Activated CD4-positive, alpha-beta T cell treated with anti-CD3 and anti-CD28 coated beads, Interleukin-2, amount 10 ng/mL, durations not matched to agents 24 days and 14 days (primary cell): Measurements from ENCODE around the gene MAOB. TPM values are rescaled to one million over a fixed set of nuclear protein-coding genes. Genes with fewer than 3 reads are reported as not detected.
"Not testable (repeated sequence)": the region's sequence is repeated elsewhere in the genome, so short reads cannot be mapped to it uniquely, and the experiment has no call there.

Source experiments
- DNase-seq: peaks from one replicate; pipeline ENCODE4 v3.0.0; 2022
- H3K27ac Mint-ChIP-seq: one replicate; pipeline ENCODE4 v1.8.0; 2022; ENCODE audit warnings: mild to moderate bottlenecking, mixed read lengths
- H3K27me3 Mint-ChIP-seq: one replicate; pipeline ENCODE4 v1.8.0; 2022; ENCODE audit warnings: mixed read lengths
- H3K36me3 Mint-ChIP-seq: one replicate; pipeline ENCODE4 v1.8.0; 2022; ENCODE audit warnings: low read depth, mild to moderate bottlenecking, mixed read lengths
- H3K4me1 Mint-ChIP-seq: one replicate; pipeline ENCODE4 v1.8.0; 2021; ENCODE audit warnings: mixed read lengths
- H3K4me3 Mint-ChIP-seq: one replicate; pipeline ENCODE4 v1.8.0; 2022; ENCODE audit warnings: mild to moderate bottlenecking, moderate library complexity, mixed read lengths
- H3K9me3 Mint-ChIP-seq: one replicate; pipeline ENCODE4 v1.8.0; 2021; ENCODE audit warnings: mixed read lengths
- intact Hi-C: fragments of 100-400 bp; cut with micrococcal nuclease; formaldehyde crosslinking; loops from one replicate; pipeline ENCODE4 v1.15.1; 2023
- total RNA-seq: library from RNA; stranded (reverse); gene quantifications from 2 replicates; pipeline ENCODE4 v1.2.3, GENCODE V29; 2022

The MAOB gene
- total RNA-seq, 1 donor from 2014 or later: not detected

- H3K36me3 Mint-ChIP-seq: no peaks in the 10 kb centered on the region
- no peaks in the 10 kb centered on the region for H3K27me3 Mint-ChIP-seq
- no peaks in the 10 kb centered on the region for H3K4me1 Mint-ChIP-seq
- no peak overlapping the region for H3K27ac Mint-ChIP-seq
- no peak for DNase-seq
- intact Hi-C loops: no loop called here
- no peak overlapping the region for H3K4me3 Mint-ChIP-seq
- H3K9me3 Mint-ChIP-seq: no peaks in the 10 kb centered on the region
These were observed 151.2 kb downstream of the MAOB start for GRCh38 chrX:43731086-43731485.

GRCh38 chrX:43728966-43729365 is 153.3 kb downstream of the MAOB start:
- intact Hi-C loops: no loop called here
- Mint-ChIP-seq H3K4me3 (no peak overlapping the region), H3K9me3 (no peaks in the 10 kb centered on the region), H3K27ac (no peak overlapping the region), H3K4me1 (no peaks in the 10 kb centered on the region), H3K36me3 (no peaks in the 10 kb centered on the region), H3K27me3 (no peaks in the 10 kb centered on the region)
- no peak for DNase-seq

GRCh38 chrX:43728002-43728401 is 154.2 kb downstream of the MAOB start:
- Mint-ChIP-seq H3K27ac (no peak overlapping the region), H3K9me3 (no peaks in the 10 kb centered on the region), H3K36me3 (no peaks in the 10 kb centered on the region), H3K27me3 (no peaks in the 10 kb centered on the region), H3K4me3 (no peak overlapping the region), H3K4me1 (no peaks in the 10 kb centered on the region)
- DNase-seq: no peak
- intact Hi-C loops: no loop called here

DNA sequence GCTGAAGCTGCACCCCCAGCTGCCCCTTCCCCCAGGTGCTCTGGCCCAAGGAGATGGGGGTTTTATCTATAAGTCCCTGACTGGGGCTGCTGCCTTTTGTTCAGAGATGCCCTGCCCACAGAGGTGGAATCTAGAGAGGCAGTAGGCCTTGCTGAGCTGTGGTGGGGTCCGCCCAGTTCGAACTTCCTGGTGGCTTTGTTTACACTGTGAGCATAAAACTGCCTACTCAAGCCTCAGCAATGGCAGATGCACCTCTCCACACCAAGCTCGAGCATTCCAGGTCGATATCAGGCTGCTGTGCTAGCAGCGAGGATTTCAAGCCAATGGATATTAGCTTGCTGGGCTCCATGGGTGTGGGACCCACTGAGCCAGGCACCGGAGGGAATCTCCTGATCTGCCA is 155.0 kb downstream of the MAOB start:
- H3K27ac Mint-ChIP-seq, DNase-seq, H3K27me3 Mint-ChIP-seq, H3K4me1 Mint-ChIP-seq, intact Hi-C loops, H3K4me3 Mint-ChIP-seq, H3K36me3 Mint-ChIP-seq, H3K9me3 Mint-ChIP-seq: not testable (repeated sequence)

DNA sequence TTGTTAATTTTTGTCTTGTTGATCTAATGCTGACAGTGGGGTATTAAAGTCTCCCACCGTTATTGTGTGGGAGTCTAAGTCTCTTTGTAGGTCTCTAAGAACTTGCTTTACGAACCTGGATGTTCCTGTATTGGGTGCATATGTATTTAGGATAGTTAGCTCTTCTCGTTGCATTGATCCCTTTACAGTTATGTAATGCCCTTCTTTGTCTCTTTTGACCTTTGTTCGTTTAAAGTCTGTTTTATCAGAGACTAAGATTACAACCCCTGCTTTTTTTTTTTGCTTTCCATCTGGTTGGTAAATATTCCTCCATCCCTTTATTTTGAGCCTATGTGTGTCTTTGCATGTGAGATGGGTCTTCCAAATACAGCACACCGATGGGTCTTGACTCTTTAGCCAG is 157.0 kb downstream of the MAOB start:
- intact Hi-C loops, H3K27ac Mint-ChIP-seq, H3K27me3 Mint-ChIP-seq, DNase-seq, H3K4me1 Mint-ChIP-seq, H3K36me3 Mint-ChIP-seq, H3K9me3 Mint-ChIP-seq, H3K4me3 Mint-ChIP-seq: not testable (repeated sequence)

- intact Hi-C loops: no loop called here
- no peaks in the 10 kb centered on the region for H3K4me1 Mint-ChIP-seq
These were observed 161.3 kb downstream of the MAOB start for GRCh38 chrX:43720961-43721360.

GRCh38 chrX:43720082-43720481 is 162.2 kb downstream of the MAOB start:
- no peaks in the 10 kb centered on the region for H3K4me1 Mint-ChIP-seq
- no peaks in the 10 kb centered on the region for H3K27me3 Mint-ChIP-seq
- H3K27ac Mint-ChIP-seq: no peak overlapping the region
- no peak overlapping the region for H3K4me3 Mint-ChIP-seq
- H3K9me3 Mint-ChIP-seq: no peaks in the 10 kb centered on the region
- intact Hi-C loops: no loop called here
- no peak for DNase-seq
- H3K36me3 Mint-ChIP-seq: no peaks in the 10 kb centered on the region

More at GRCh38 chrX:43720961-43721360, 161.3 kb downstream of the MAOB start:
- Mint-ChIP-seq H3K27me3 (no peaks in the 10 kb centered on the region), H3K27ac (no peak overlapping the region), H3K4me3 (no peak overlapping the region), H3K36me3 (no peaks in the 10 kb centered on the region), H3K9me3 (no peaks in the 10 kb centered on the region)
- DNase-seq: no peak

DNA sequence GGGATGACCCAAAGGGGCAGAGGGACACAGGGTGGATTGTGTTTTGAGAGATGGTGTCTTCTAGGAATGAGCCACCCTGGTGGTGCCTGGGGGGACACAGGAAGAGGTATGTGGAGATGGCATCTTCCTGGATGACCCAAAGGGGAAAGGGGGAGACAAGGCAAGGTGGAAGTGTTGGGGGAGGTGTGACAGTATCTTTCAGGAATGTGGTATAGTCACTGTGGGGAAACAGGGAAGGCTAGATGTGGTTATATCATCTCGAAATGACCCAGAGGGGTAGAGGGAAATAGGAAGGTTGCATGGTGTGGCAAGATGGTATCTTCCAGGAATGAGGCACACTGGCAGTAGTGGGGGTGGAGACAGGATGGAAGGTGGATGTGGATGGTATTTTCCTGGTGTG is 163.3 kb downstream of the MAOB start:
- H3K36me3 Mint-ChIP-seq: no peaks in the 10 kb centered on the region
- no peaks in the 10 kb centered on the region for H3K9me3 Mint-ChIP-seq
- DNase-seq: no peak
- H3K4me1 Mint-ChIP-seq: no peaks in the 10 kb centered on the region
- intact Hi-C loops: no loop called here
- no peak overlapping the region for H3K4me3 Mint-ChIP-seq
- H3K27ac Mint-ChIP-seq: no peak overlapping the region
- no peaks in the 10 kb centered on the region for H3K27me3 Mint-ChIP-seq

DNA sequence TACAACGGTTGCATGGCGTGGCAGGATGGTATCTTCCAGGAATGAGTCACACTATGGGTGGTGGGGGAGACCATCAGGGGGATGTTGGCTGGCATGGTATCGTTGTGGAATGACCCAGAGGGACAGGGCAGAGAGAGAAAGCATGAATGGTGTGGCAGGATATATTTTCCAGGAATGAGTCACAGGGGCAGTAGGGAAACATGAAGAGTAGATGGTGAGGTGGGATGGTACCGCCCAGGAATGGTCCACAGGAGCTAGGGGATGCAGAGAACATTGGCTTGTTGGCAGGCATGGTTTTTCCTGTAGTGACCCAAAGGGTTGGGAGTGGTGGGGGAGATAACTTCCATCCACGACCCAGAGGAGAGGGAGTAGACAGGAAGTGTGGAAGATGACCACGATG is 163.7 kb downstream of the MAOB start:
- H3K4me3 Mint-ChIP-seq: no peak overlapping the region
- no peak for DNase-seq
- intact Hi-C loops: no loop called here
- no peaks in the 10 kb centered on the region for H3K27me3 Mint-ChIP-seq
- H3K36me3 Mint-ChIP-seq: no peaks in the 10 kb centered on the region
- H3K27ac Mint-ChIP-seq: no peak overlapping the region
- no peaks in the 10 kb centered on the region for H3K4me1 Mint-ChIP-seq
- H3K9me3 Mint-ChIP-seq: no peaks in the 10 kb centered on the region

GRCh38 chrX:43718081-43718480 is 164.2 kb downstream of the MAOB start:
- Mint-ChIP-seq H3K9me3 (no peaks in the 10 kb centered on the region), H3K4me3 (no peak overlapping the region), H3K36me3 (no peaks in the 10 kb centered on the region), H3K27ac (no peak overlapping the region), H3K27me3 (no peaks in the 10 kb centered on the region), H3K4me1 (no peaks in the 10 kb centered on the region)
- intact Hi-C loops: no loop called here
- no peak for DNase-seq

DNA sequence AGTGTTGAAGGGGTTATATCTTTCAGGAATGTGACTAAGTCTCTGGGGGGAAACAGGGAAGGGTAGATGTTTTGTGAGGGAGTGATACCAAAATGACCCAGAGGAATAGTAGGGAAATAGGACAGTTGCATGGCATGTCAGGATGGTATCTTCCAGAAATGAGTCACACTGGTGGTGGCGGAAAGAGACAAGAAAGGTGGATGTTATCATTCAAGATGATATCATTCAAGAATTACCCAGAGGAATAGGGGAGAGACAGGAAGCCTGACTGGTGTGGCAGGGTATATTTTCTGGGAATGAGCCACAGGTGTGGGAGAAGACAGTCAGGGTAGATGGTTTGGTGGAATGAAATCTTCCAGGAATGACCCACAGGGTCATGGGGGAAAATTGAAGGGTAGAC is 165.1 kb downstream of the MAOB start:
- intact Hi-C loops: no loop called here
- no peaks in the 10 kb centered on the region for H3K9me3 Mint-ChIP-seq
- H3K4me3 Mint-ChIP-seq: no peak overlapping the region
- no peak for DNase-seq
- no peaks in the 10 kb centered on the region for H3K36me3 Mint-ChIP-seq
- H3K27ac Mint-ChIP-seq: no peak overlapping the region
- no peaks in the 10 kb centered on the region for H3K27me3 Mint-ChIP-seq
- no peaks in the 10 kb centered on the region for H3K4me1 Mint-ChIP-seq

DNA sequence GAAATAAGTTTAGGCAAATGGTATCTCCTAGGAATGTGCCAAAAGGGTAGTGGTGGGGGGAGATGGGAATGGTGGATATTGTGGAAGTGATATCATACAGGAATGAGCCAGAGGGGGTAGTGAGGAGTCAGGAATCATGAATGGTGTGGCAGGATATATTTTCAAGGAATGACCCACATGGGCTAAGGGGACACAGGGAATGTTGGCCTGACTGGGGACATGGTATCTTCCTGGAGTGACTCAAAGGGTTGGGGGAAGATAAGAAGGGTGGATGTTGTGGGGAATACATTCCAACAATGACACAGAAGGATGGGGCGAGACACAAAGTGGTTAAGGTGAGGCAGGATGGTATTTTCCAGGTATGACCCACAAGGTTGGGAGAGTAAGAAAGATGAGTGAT is 165.6 kb downstream of the MAOB start:
- no peak overlapping the region for H3K27ac Mint-ChIP-seq
- intact Hi-C loops: no loop called here
- DNase-seq: no peak
- H3K9me3 Mint-ChIP-seq: no peaks in the 10 kb centered on the region
- H3K36me3 Mint-ChIP-seq: no peaks in the 10 kb centered on the region
- no peak overlapping the region for H3K4me3 Mint-ChIP-seq
- H3K27me3 Mint-ChIP-seq: no peaks in the 10 kb centered on the region
- no peaks in the 10 kb centered on the region for H3K4me1 Mint-ChIP-seq

Other genes starting within 250 kb of the MAOB start
- 1.8 and 2.0 TPM in 2 replicates for gene MAOA, start 226.2 kb downstream of the MAOB start, total RNA-seq
- gene NDP, start 90.9 kb upstream of the MAOB start, total RNA-seq: not detected in 2 replicates